IPS DF 6.9 (cell line): ENCODE measurements around the gene CGB7.
"Not testable (repeated sequence)": the region's sequence is repeated elsewhere in the genome, so short reads cannot be mapped to it uniquely, and the experiment has no call there.

Experiments used
- DNase-seq: peaks from one replicate; pipeline ENCODE4 v3.0.0-alpha.2; 2013; ENCODE audit warnings: low read depth, low spot score
- H3K27ac ChIP-seq: one replicate; pipeline ENCODE4 v1.5.1; 2013; ENCODE audit warnings: low read length, control low read depth
- H3K27me3 ChIP-seq: 2 replicates; pipeline ENCODE4 v1.6.1; 2013; ENCODE audit warnings: mild to moderate bottlenecking, low read length; ENCODE audit not compliant: control insufficient read depth, insufficient read depth
- H3K36me3 ChIP-seq: 2 replicates; pipeline ENCODE4 v1.6.1; 2013; ENCODE audit warnings: low read length; ENCODE audit not compliant: control insufficient read depth, insufficient read depth
- H3K4me1 ChIP-seq: 2 replicates; pipeline ENCODE4 v1.6.1; 2013; ENCODE audit warnings: low read length; ENCODE audit not compliant: control insufficient read depth, insufficient read depth
- H3K4me3 ChIP-seq: 2 replicates; pipeline ENCODE4 v1.5.1; 2013; ENCODE audit warnings: mild to moderate bottlenecking, low read length
- H3K9me3 ChIP-seq: 2 replicates; pipeline ENCODE4 v1.6.1; 2013; ENCODE audit warnings: low read length, inconsistent platforms; ENCODE audit not compliant: control insufficient read depth, insufficient read depth
- WGBS: extraction: QIAGEN DNeasy Blood & Tissue Kit; methylation state at CpG from one replicate; pipeline ENCODE4 v1.1.7; 2013; ENCODE audit warnings: mixed read lengths, missing lambda C conversion rate; ENCODE audit not compliant: insufficient read length, insufficient coverage; 5-methylcytosine and 5-hydroxymethylcytosine counted together

The CGB7 gene

GRCh38 chr19:49024233-49024632 lies 33.3 kb downstream of the CGB7 start, which contains the start of gene CGB3:
TSS of gene CGB3 (minus strand) at chr19:49024333. CDS start at chr19:49023971, 362 bp downstream.
- H3K36me3 ChIP-seq, H3K4me1 ChIP-seq, H3K27me3 ChIP-seq, H3K4me3 ChIP-seq, H3K27ac ChIP-seq, H3K9me3 ChIP-seq, DNase-seq: not testable (repeated sequence)
- no CpG with 5 or more reads among the region's 15 CpGs for WGBS

- Histone ChIP-seq H3K27ac (no peak overlapping the region), H3K4me3 (no peak overlapping the region), H3K9me3 (no peaks in the 10 kb centered on the region), H3K36me3 (no peaks in the 10 kb centered on the region), H3K27me3 (no peaks in the 10 kb centered on the region; the same call in 1 of the 2 replicates), H3K4me1 (peaks cover 8% of the 10 kb centered on the region)
- no CpG with 5 or more reads among the region's 9 CpGs for WGBS
- DNase-seq = no peak
Observed at GRCh38 chr19:49022116-49022515, 35.4 kb downstream of the CGB7 start.

- Histone ChIP-seq H3K36me3 (peaks cover under 1% of the 10 kb centered on the region; the same call in 1 of the 2 replicates), H3K27me3 (no peaks in the 10 kb centered on the region; the same call in 1 of the 2 replicates), H3K4me3 (no peak overlapping the region), H3K9me3 (no peaks in the 10 kb centered on the region), H3K27ac (no peak overlapping the region), H3K4me1 (peaks cover 8% of the 10 kb centered on the region)
- DNase-seq = no peak
- WGBS = no CpG with 5 or more reads among the region's 16 CpGs
Observed at GRCh38 chr19:49020931-49021895, 36.3 kb downstream of the CGB7 start.

- peaks cover 8% of the 10 kb centered on the region for H3K4me1 ChIP-seq
- no peak overlapping the region for H3K27ac ChIP-seq
- no peak overlapping the region for H3K4me3 ChIP-seq
- WGBS = no CpG with 5 or more reads among the region's 11 CpGs
- H3K36me3 ChIP-seq = peaks cover 6% of the 10 kb centered on the region
- DNase-seq = no peak
- H3K9me3 ChIP-seq = no peaks in the 10 kb centered on the region
- H3K27me3 ChIP-seq = no peaks in the 10 kb centered on the region; the same call in 1 of the 2 replicates
Observed at GRCh38 chr19:49020342-49020741, 37.2 kb downstream of the CGB7 start.

GRCh38 chr19:49019242-49019932 lies 38.2 kb downstream of the CGB7 start:
- Histone ChIP-seq H3K27ac (no peak overlapping the region), H3K27me3 (no peaks in the 10 kb centered on the region; the same call in 1 of the 2 replicates), H3K9me3 (no peaks in the 10 kb centered on the region), H3K4me3 (peak overlapping the region; percentile 7; the same call in 1 of the 2 replicates), H3K4me1 (peaks cover 8% of the 10 kb centered on the region), H3K36me3 (peaks cover 15% of the 10 kb centered on the region)
- WGBS = no CpG with 5 or more reads among the region's 41 CpGs
- DNase-seq = no peak

GRCh38 chr19:49018388-49019241 lies 38.9 kb downstream of the CGB7 start:
- not testable (repeated sequence) for DNase-seq, H3K4me1 ChIP-seq, H3K27me3 ChIP-seq, H3K4me3 ChIP-seq, H3K27ac ChIP-seq, H3K9me3 ChIP-seq
- peaks cover 21% of the 10 kb centered on the region for H3K36me3 ChIP-seq
- WGBS = no CpG with 5 or more reads among the region's 50 CpGs

GRCh38 chr19:49017666-49018351 lies 39.7 kb downstream of the CGB7 start:
- Histone ChIP-seq H3K36me3 (peaks cover 21% of the 10 kb centered on the region), H3K4me3 (peak overlapping the region; percentile 35; the same call in 1 of the 2 replicates), H3K27me3 (no peaks in the 10 kb centered on the region; the same call in 1 of the 2 replicates), H3K9me3 (no peaks in the 10 kb centered on the region), H3K27ac (no peak overlapping the region), H3K4me1 (peaks cover 8% of the 10 kb centered on the region)
- WGBS = no CpG with 5 or more reads among the region's 62 CpGs
- DNase-seq = no peak

GRCh38 chr19:49017041-49017665 lies 40.4 kb downstream of the CGB7 start, which contains the start of gene LHB:
TSS of gene LHB (minus strand) at chr19:49017091. CDS start at chr19:49017081, 10 bp downstream.
- peaks cover 8% of the 10 kb centered on the region for H3K4me1 ChIP-seq
- WGBS = no CpG with 5 or more reads among the region's 17 CpGs
- no peaks in the 10 kb centered on the region; the same call in 1 of the 2 replicates for H3K27me3 ChIP-seq
- H3K4me3 ChIP-seq = peak within 1 kb of the TSS; percentile 35; the same call in 1 of the 2 replicates
- no peak within 1 kb of the TSS for H3K27ac ChIP-seq
- DNase-seq = no peak
- H3K36me3 ChIP-seq = peaks cover 22% of the 10 kb centered on the region
- no peaks in the 10 kb centered on the region for H3K9me3 ChIP-seq
